ENCODE data around the gene WNT1.

DNA sequence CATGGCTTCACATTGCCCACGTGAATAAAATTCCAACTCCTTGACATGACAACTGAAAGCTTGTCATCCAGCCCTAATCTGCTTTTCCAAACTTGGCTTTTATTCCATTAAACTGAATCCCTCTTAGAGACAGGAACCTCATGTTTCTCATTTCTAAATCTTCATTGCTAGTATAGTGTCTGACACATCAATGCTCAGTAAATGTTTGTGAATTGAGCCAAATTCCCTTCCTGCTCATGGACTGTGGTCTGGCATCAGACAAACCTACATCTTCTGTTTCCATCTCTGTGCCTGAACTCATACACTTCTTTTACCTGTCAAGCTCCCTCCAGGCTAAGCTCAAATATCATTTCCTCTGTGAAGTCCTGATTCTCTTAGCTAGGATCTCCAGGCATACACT lies 48.6 kb upstream of the WNT1 start:
- TF ChIP-seq POLR2A (IDR thresholded peaks at IDR 0.05) (no peak), POLR2AphosphoS5 (IDR thresholded peaks at IDR 0.05) (no peak)
- TF ChIP-seq, protein P1, sequence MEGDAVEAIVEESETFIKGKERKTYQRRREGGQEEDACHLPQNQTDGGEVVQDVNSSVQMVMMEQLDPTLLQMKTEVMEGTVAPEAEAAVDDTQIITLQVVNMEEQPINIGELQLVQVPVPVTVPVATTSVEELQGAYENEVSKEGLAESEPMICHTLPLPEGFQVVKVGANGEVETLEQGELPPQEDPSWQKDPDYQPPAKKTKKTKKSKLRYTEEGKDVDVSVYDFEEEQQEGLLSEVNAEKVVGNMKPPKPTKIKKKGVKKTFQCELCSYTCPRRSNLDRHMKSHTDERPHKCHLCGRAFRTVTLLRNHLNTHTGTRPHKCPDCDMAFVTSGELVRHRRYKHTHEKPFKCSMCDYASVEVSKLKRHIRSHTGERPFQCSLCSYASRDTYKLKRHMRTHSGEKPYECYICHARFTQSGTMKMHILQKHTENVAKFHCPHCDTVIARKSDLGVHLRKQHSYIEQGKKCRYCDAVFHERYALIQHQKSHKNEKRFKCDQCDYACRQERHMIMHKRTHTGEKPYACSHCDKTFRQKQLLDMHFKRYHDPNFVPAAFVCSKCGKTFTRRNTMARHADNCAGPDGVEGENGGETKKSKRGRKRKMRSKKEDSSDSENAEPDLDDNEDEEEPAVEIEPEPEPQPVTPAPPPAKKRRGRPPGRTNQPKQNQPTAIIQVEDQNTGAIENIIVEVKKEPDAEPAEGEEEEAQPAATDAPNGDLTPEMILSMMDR (IDR thresholded peaks at IDR 0.05): no peak
